MM.1S (cell line): Measurements from ENCODE around the gene FHL3.
"Not testable (repeated sequence)": the region's sequence is repeated elsewhere in the genome, so short reads cannot be mapped to it uniquely, and the experiment has no call there.

Source experiments
- DNase-seq: peaks from one replicate; pipeline ENCODE4 v3.0.0-alpha.2; 2015
- H2AFZ ChIP-seq: fragments of 300-600 bp; sonication (generic); 2 replicates; pipeline ENCODE4 v1.6.0; 2016; ENCODE audit warnings: antibody characterized with exemption, low read length
- H3F3A ChIP-seq: fragments of 300-600 bp; sonication (generic); 2 replicates; pipeline ENCODE4 v1.6.1; 2016; ENCODE audit warnings: mild to moderate bottlenecking, antibody characterized with exemption, low read length, moderate library complexity, mixed read lengths; ENCODE audit not compliant: insufficient read depth
- H3K27ac ChIP-seq: fragments of 300-600 bp; sonication (generic); 2 replicates; pipeline ENCODE4 v1.5.1; 2016; ENCODE audit warnings: mild to moderate bottlenecking, low read length
- H3K27me3 ChIP-seq: fragments of 300-600 bp; sonication (generic); replicated peaks from 2 replicates; pipeline ENCODE4 v1.6.0; 2016; ENCODE audit warnings: low read length; ENCODE audit not compliant: insufficient read depth
- H3K36me3 ChIP-seq: fragments of 300-600 bp; sonication (generic); replicated peaks from 2 replicates; pipeline ENCODE4 v1.6.1; 2016; ENCODE audit warnings: mild to moderate bottlenecking, low read length, mixed read lengths; ENCODE audit not compliant: insufficient read depth
- H3K4me1 ChIP-seq: fragments of 300-600 bp; sonication (generic); 2 replicates; pipeline ENCODE4 v1.6.1; 2016; ENCODE audit warnings: low read length, mixed read lengths
- H3K4me2 ChIP-seq: fragments of 300-600 bp; sonication (generic); 2 replicates; pipeline ENCODE4 v1.6.0; 2016; ENCODE audit warnings: low read depth, low read length
- H3K4me3 ChIP-seq: fragments of 300-600 bp; sonication (generic); 2 replicates; pipeline ENCODE4 v1.5.1; 2016; ENCODE audit warnings: low read length, mixed read lengths
- H3K79me2 ChIP-seq: fragments of 300-600 bp; sonication (generic); 2 replicates; pipeline ENCODE4 v1.6.1; 2016; ENCODE audit warnings: mixed run types, low read length, mixed read lengths
- H3K9ac ChIP-seq: fragments of 300-600 bp; sonication (generic); 2 replicates; pipeline ENCODE4 v1.6.1; 2016; ENCODE audit warnings: low read length, mixed read lengths
- H3K9me2 ChIP-seq: fragments of 300-600 bp; sonication (generic); replicated peaks from 2 replicates; pipeline ENCODE4 v1.6.1; 2016; ENCODE audit warnings: mild to moderate bottlenecking, low read length, mixed read lengths; ENCODE audit not compliant: insufficient read depth
- H3K9me3 ChIP-seq: fragments of 300-600 bp; sonication (generic); replicated peaks from 2 replicates; pipeline ENCODE4 v1.6.1; 2016; ENCODE audit warnings: mild to moderate bottlenecking, low read length, mixed read lengths; ENCODE audit not compliant: insufficient read depth
- H4K20me1 ChIP-seq: fragments of 300-600 bp; sonication (generic); 2 replicates; pipeline ENCODE4 v1.6.1; 2016; ENCODE audit warnings: mild to moderate bottlenecking, low read length, moderate library complexity, mixed read lengths; ENCODE audit not compliant: insufficient read depth
- CTCF ChIP-seq: fragments of 300-600 bp; sonication (generic); IDR thresholded peaks from 2 replicates; pipeline ENCODE4 v1.5.1; 2016; ENCODE audit warnings: antibody characterized with exemption, low read length, mixed read lengths
- EZH2 ChIP-seq: fragments of 300-600 bp; sonication (generic); optimal IDR thresholded peaks from 2 replicates; pipeline ENCODE3; 2017; ENCODE audit warnings: low read depth, mild to moderate bottlenecking, antibody characterized with exemption, low read length, mixed read lengths
- EZH2phosphoT487 ChIP-seq: fragments of 300-600 bp; sonication (generic); IDR thresholded peaks from 2 replicates; pipeline ENCODE4 v1.6.1; 2018; ENCODE audit warnings: antibody characterized with exemption, low read length

The FHL3 gene

GRCh38 chr1:37965301-37965700 is 40.0 kb downstream of the FHL3 start:
- DNase-seq = no peak

GRCh38 chr1:37964106-37964505 is 41.2 kb downstream of the FHL3 start:
- H3K9me3 ChIP-seq, DNase-seq, H3K79me2 ChIP-seq, H3K9ac ChIP-seq, H3K9me2 ChIP-seq, H3F3A ChIP-seq, H3K27ac ChIP-seq, H2AFZ ChIP-seq, H3K4me2 ChIP-seq, H3K27me3 ChIP-seq, H3K4me3 ChIP-seq, H4K20me1 ChIP-seq, H3K4me1 ChIP-seq: not testable (repeated sequence)
- H3K36me3 ChIP-seq = peaks cover 17% of the 10 kb centered on the region

More at GRCh38 chr1:37965301-37965700, 40.0 kb downstream of the FHL3 start:
- H3K79me2 ChIP-seq = no peaks in the 10 kb centered on the region
- no peaks in the 10 kb centered on the region for H4K20me1 ChIP-seq
- H3K36me3 ChIP-seq = peaks cover 24% of the 10 kb centered on the region
- no peak for TF ChIP-seq CTCF
- no peaks in the 10 kb centered on the region for H3K9me2 ChIP-seq
- no peaks in the 10 kb centered on the region for H3K9me3 ChIP-seq
- no peak overlapping the region for H3K4me2 ChIP-seq
- H3K4me1 ChIP-seq = no peaks in the 10 kb centered on the region
- H3K9ac ChIP-seq = no peak overlapping the region
- H3K27me3 ChIP-seq = no peaks in the 10 kb centered on the region
- H2AFZ ChIP-seq = no peak overlapping the region
- H3K27ac ChIP-seq = no peak overlapping the region
- no peaks in the 10 kb centered on the region for H3F3A ChIP-seq
- no peak overlapping the region for H3K4me3 ChIP-seq

DNA sequence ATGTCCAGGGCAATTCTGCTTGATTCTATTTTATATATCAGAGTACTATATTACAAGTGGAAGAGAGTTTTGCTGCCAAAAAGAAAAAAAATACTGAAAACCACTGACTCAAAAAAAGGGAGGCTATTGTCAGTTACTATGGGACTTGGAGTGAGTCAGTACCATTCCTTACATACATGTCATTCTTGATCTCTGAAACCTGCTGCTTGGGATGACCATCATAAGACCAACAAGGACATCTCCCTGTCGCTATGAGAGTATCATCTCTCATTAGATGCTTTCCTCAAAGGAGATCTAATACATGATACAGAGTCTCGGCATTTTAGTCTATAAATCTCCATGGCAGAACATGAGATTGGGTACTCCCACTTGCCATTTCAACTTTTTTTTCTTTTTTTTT is 46.6 kb downstream of the FHL3 start:
- H3K9me2 ChIP-seq = no peaks in the 10 kb centered on the region
- no peaks in the 10 kb centered on the region for H3K27me3 ChIP-seq
- no peak overlapping the region for H3K27ac ChIP-seq
- TF ChIP-seq EZH2 (no peak), CTCF (no peak), EZH2phosphoT487 (no peak)
- no peak overlapping the region for H3K4me2 ChIP-seq
- H3K36me3 ChIP-seq = 0 out of 2 replicates have a peak, but pooled peaks cover 3% of the 10 kb centered on the region
- no peaks in the 10 kb centered on the region for H4K20me1 ChIP-seq
- no peaks in the 10 kb centered on the region; the same call in 1 of the 2 replicates for H3F3A ChIP-seq
- H2AFZ ChIP-seq = no peak overlapping the region
- H3K79me2 ChIP-seq = no peaks in the 10 kb centered on the region
- H3K4me1 ChIP-seq = no peaks in the 10 kb centered on the region
- no peak overlapping the region for H3K9ac ChIP-seq
- H3K9me3 ChIP-seq = no peaks in the 10 kb centered on the region
- no peak overlapping the region for H3K4me3 ChIP-seq
- DNase-seq = no peak

GRCh38 chr1:37955685-37956084 is 49.6 kb downstream of the FHL3 start:
- Histone ChIP-seq H3K4me2 (no peak overlapping the region), H2AFZ (no peak overlapping the region), H3K27ac (no peak overlapping the region), H4K20me1 (no peaks in the 10 kb centered on the region), H3K9me2 (no peaks in the 10 kb centered on the region), H3K4me1 (no peaks in the 10 kb centered on the region), H3K9me3 (no peaks in the 10 kb centered on the region), H3K36me3 (no peaks in the 10 kb centered on the region), H3K9ac (no peak overlapping the region), H3K27me3 (no peaks in the 10 kb centered on the region), H3F3A (no peaks in the 10 kb centered on the region; the same call in 1 of the 2 replicates), H3K79me2 (no peaks in the 10 kb centered on the region), H3K4me3 (no peak overlapping the region)
- no peak for TF ChIP-seq CTCF
- no peak for TF ChIP-seq EZH2
- TF ChIP-seq EZH2phosphoT487 = no peak
- no peak for DNase-seq
